Measurements from ENCODE around the gene PHF20. TPM values are rescaled to one million over a fixed set of nuclear protein-coding genes. Genes with fewer than 3 reads are reported as not detected.

Gene PHF20
- total and polyA plus RNA-seq, 2 of the 8 experiments (the other 6 are each of a cell fraction or from before 2014, with no cell fraction given): 25.6 to 70.1 TPM

- no peaks in the 10 kb centered on the region for H3K9me3 ChIP-seq (ENCODE audit: insufficient read depth in 2 of 2, low read depth in 1 of 2, low read length in 1 of 2)
- no peak overlapping the region for H3K23ac ChIP-seq (ENCODE audit: insufficient read length)
- no peak overlapping the region for H4K5ac ChIP-seq (ENCODE audit: insufficient read length, low read depth, low read length)
- no peak overlapping the region for H2BK5ac ChIP-seq (ENCODE audit: low read depth, low read length)
- no peaks in the 10 kb centered on the region; a peak in 1 of 7 replicates for H3K4me1 ChIP-seq (replicated peaks in 1 of 4; ENCODE audit: control insufficient read depth in 3 of 4, insufficient read depth in 4 of 4, low read length in 3 of 4)
- no peak for DNase-seq (ENCODE audit: low read depth in 1 of 2, low spot score in 2 of 2)
- no peaks in the 10 kb centered on the region for H3K23me2 ChIP-seq (ENCODE audit: low read depth, low read length)
- H4K8ac ChIP-seq (ENCODE audit: extremely low read depth, insufficient read depth, low read length): no peak overlapping the region
- no peak overlapping the region for H3K4me2 ChIP-seq (ENCODE audit: insufficient read depth in 1 of 2, low read depth in 2 of 2, low read length in 2 of 2)
- FAIRE-seq: no peak
- H3K56ac ChIP-seq (replicated peaks; ENCODE audit: insufficient read length, low read depth, low read length): no peak overlapping the region
- H3K79me1 ChIP-seq (ENCODE audit: low read depth, low read length): no peaks in the 10 kb centered on the region
- H3K27me3 ChIP-seq (replicated peaks in 1 of 4; ENCODE audit: control insufficient read depth in 3 of 4, extremely low read depth in 1 of 4, insufficient read depth in 3 of 4, low read length in 3 of 4): no peaks in the 10 kb centered on the region
- H2BK20ac ChIP-seq (ENCODE audit: low read length): no peak overlapping the region
- no peak overlapping the region for H2BK120ac ChIP-seq (replicated peaks; ENCODE audit: low read depth, low read length)
- whole genome bisulfite sequencing, 2 experiments (ENCODE audit: extremely low coverage in 1 of 2, insufficient coverage in 1 of 2, insufficient read length in 1 of 2, insufficient replicate concordance in 2 of 2, low coverage in 1 of 2, low lambda C conversion rate in 2 of 2, missing lambda C conversion rate in 1 of 2): 95% methylated on average over 4 of the region's 4 CpGs; no CpG with 5 or more reads in 1 of the 2 experiments
- no peak overlapping the region for H4K91ac ChIP-seq (replicated peaks; ENCODE audit: insufficient read length, low read length)
- POLR2A ChIA-PET (ENCODE audit: partially characterized antibody): interaction anchor here (0.6 to 45.3 kb wide), 22 partner anchors 5 to 737 kb away, joined by 3 to 2341 read pairs (median 4); partner anchors contain the start of genes NFS1, PHF20, RBM39 and ROMO1
- H3K18ac ChIP-seq (ENCODE audit: extremely low read depth, low read length): no peak overlapping the region
- no peak for TF ChIP-seq KDM1A (IDR thresholded peaks at IDR 0.05; ENCODE audit: borderline replicate concordance, low read length)
- no peak for TF ChIP-seq YY1 (IDR thresholded peaks at IDR 0.05; ENCODE audit: low read depth, low read length)
- TF ChIP-seq, protein P1, sequence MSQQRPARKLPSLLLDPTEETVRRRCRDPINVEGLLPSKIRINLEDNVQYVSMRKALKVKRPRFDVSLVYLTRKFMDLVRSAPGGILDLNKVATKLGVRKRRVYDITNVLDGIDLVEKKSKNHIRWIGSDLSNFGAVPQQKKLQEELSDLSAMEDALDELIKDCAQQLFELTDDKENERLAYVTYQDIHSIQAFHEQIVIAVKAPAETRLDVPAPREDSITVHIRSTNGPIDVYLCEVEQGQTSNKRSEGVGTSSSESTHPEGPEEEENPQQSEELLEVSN (IDR thresholded peaks at IDR 0.05): no peak
- no peak for TF ChIP-seq TBP (IDR thresholded peaks at IDR 0.05; ENCODE audit: low read depth, low read length)
- 0 out of 3 replicates have a peak, but pooled peaks of 1 of the 2 experiments have one; percentile 2 for TF ChIP-seq POLR2A (IDR thresholded peaks at IDR 0.05; ENCODE audit: control extremely low read depth in 1 of 2, low read depth in 2 of 2, low read length in 2 of 2)
- peak; percentile 47; the same call in 1 of the 2 replicates for TF ChIP-seq ATF2 (IDR thresholded peaks at IDR 0.05; ENCODE audit: low read length)
- TF ChIP-seq SIRT6 (IDR thresholded peaks at IDR 0.05; ENCODE audit: low read length): no peak
- TF ChIP-seq CBX8 (IDR thresholded peaks at IDR 0.05; ENCODE audit: borderline replicate concordance, low read depth, low read length): no peak
- TF ChIP-seq CHD1 (IDR thresholded peaks at IDR 0.05; ENCODE audit: low read depth, low read length): no peak
- no peak for TF ChIP-seq SIX5 (IDR thresholded peaks at IDR 0.05; ENCODE audit: low read depth, low read length)
- no peak overlapping the region for H2BK12ac ChIP-seq (ENCODE audit: low read depth, low read length)
- no peak overlapping the region for H3K14ac ChIP-seq (ENCODE audit: insufficient read length)
- CTCF ChIA-PET (ENCODE audit: partially characterized antibody): interaction anchor here (0.6 to 0.8 kb wide), 2 partner anchors 12 to 148 kb away, joined by 3 to 4 read pairs; no protein-coding TSS in a partner anchor
- H3K4me3 ChIP-seq (ENCODE audit: extremely low read depth in 1 of 4, insufficient read depth in 2 of 4, low read depth in 3 of 4, low read length in 4 of 4): no peak overlapping the region
- no peak overlapping the region for H2BK15ac ChIP-seq (ENCODE audit: low read length)
- H3K27ac ChIP-seq (ENCODE audit: low read depth, low read length): no peak overlapping the region
- H2AK5ac ChIP-seq (ENCODE audit: low read depth, low read length): no peak overlapping the region
- H2AFZ ChIP-seq (ENCODE audit: low read length): no peak overlapping the region
- H3K4ac ChIP-seq (replicated peaks; ENCODE audit: insufficient read length, low read depth, low read length): no peak overlapping the region
- no peak overlapping the region for H3K9ac ChIP-seq (replicated peaks in 1 of 4; ENCODE audit: extremely low read depth in 1 of 4, low read depth in 3 of 4, low read length in 3 of 4)
- H4K20me1 ChIP-seq (replicated peaks in 1 of 2; ENCODE audit: control insufficient read depth in 1 of 2, insufficient read depth in 2 of 2, low read length in 2 of 2): peaks cover 22 to 27% of the 10 kb centered on the region in 2 experiments
- H3K79me2 ChIP-seq (ENCODE audit: control insufficient read depth in 1 of 2, insufficient read depth in 2 of 2, low read length in 2 of 2): peaks cover 24 to 99% of the 10 kb centered on the region in 2 experiments
- peaks cover 53 to 100% (median 91%) of the 10 kb centered on the region in 4 experiments for H3K36me3 ChIP-seq (ENCODE audit: control insufficient read depth in 2 of 4, insufficient read depth in 4 of 4, low read length in 3 of 4)
Observed at GRCh38 chr20:35734777-35735649, 36.8 kb upstream of the PHF20 start.
